Adipose tissue (tissue), 3 donors: ENCODE results near the gene KLF17. TPM values are rescaled to one million over a fixed set of nuclear protein-coding genes. Genes with fewer than 3 reads are reported as not detected.

Experiments used
- H3K27ac ChIP-seq: one replicate; pipeline ENCODE4 v1.5.1; 2013; ENCODE audit warnings: low read depth, low read length
- WGBS, 3 donors: extraction: QIAGEN DNeasy Blood & Tissue Kit; methylation state at CpG; one replicate each; pipeline ENCODE4 v1.1.7; 2013; 5-methylcytosine and 5-hydroxymethylcytosine counted together
- polyA plus RNA-seq, 3 donors: library from polyadenylated mRNA; stranded (reverse); fragments of 200-250 nt; gene quantifications; one replicate each; pipeline ENCODE4 v1.2.3, GENCODE V29; 2013
- donor health status: healthy with polysubstance abuse.
- donor health status: Bipolar disorder and iron deficiency.
- donor health status: healthy.

The KLF17 gene
- polyA plus RNA-seq, 3 donors = 0.01 TPM; not detected in 2

GRCh38 chr1:44141531-44141930, 22.9 kb downstream of the KLF17 start, which contains the start of gene KLF18:
Gene KLF18, minus strand, starts transcription at chr1:44141631. Its CDS starts 0 bp downstream, at chr1:44141631.
- WGBS, 3 donors = 86 to 100% (median 88%) methylated on average over 1 of the region's 1 CpG
- H3K27ac ChIP-seq = no peak within 1 kb of the TSS

GRCh38 chr1:44144962-44145756, 26.5 kb downstream of the KLF17 start:
- WGBS, 3 donors = 86 to 98% (median 92%) methylated on average over 2 of the region's 2 CpGs
- no peak overlapping the region for H3K27ac ChIP-seq

- H3K27ac ChIP-seq = no peak overlapping the region
- WGBS, 3 donors = 88 to 93% (median 92%) methylated on average over 28 of the region's 28 CpGs
Observed at GRCh38 chr1:44146536-44147361, 28.1 kb downstream of the KLF17 start.

GRCh38 chr1:44147582-44147981, 29.0 kb downstream of the KLF17 start:
- H3K27ac ChIP-seq = no peak overlapping the region
- 81 to 89% (median 82%) methylated on average over 3 of the region's 3 CpGs for WGBS, 3 donors

DNA sequence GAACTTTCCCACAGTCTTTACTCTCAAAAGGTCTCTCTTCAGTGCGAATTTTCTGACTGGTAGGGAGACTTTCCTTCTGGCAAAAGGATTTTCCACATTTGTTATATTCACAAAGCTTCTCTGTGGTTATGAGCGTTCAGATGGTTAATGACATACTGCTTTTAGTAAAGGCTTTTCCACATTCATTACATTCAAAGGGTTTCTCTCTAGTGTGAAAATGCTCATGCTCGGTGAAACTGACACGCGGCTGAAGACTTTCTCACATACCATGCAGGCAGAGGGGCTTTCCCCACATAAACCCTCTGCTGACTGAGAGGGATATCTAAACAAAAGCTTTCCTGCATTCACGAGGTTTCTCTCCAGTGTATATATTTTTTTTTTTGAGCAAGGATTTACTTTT, 32.7 kb downstream of the KLF17 start:
- WGBS, 3 donors = 59 to 64% (median 63%) methylated on average over 6 of the region's 6 CpGs
- H3K27ac ChIP-seq = no peak overlapping the region

GRCh38 chr1:44151808-44152207, 33.2 kb downstream of the KLF17 start:
- no peak overlapping the region for H3K27ac ChIP-seq
- WGBS, 3 donors = 13 to 35% (median 35%) methylated on average over 1 of the region's 1 CpG

DNA sequence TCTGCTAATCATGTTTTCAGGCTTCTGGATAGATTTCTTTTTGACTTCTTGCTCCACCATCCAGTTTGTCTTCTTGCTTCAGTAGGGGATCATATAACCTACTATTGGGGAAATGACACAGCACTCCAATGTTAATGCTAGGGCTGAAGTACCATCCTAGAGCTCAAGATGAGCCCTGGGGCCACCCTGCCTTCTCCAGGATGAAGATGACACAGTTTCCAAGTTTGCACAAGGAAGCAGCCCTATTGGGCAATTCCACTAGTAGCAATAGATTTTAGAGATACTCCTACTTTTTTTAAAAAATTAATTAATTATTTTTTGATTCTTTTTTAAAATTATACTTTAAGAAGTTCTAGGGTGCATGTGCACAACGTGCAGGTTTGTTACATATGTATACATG, 34.1 kb downstream of the KLF17 start:
- 84 to 88% (median 88%) methylated on average over 1 of the region's 1 CpG for WGBS, 3 donors

GRCh38 chr1:44154049-44154448, 35.4 kb downstream of the KLF17 start:
- H3K27ac ChIP-seq = no peak overlapping the region
- 86 to 87% (median 86%) methylated on average over 3 of the region's 3 CpGs for WGBS, 3 donors

More for the DNA sequence above, 34.1 kb downstream of the KLF17 start:
- no peak overlapping the region for H3K27ac ChIP-seq

- 81 to 91% (median 83%) methylated on average over 1 of the region's 1 CpG for WGBS, 3 donors
- no peak overlapping the region for H3K27ac ChIP-seq
Observed at GRCh38 chr1:44157903-44158302, 39.3 kb downstream of the KLF17 start.

DNA sequence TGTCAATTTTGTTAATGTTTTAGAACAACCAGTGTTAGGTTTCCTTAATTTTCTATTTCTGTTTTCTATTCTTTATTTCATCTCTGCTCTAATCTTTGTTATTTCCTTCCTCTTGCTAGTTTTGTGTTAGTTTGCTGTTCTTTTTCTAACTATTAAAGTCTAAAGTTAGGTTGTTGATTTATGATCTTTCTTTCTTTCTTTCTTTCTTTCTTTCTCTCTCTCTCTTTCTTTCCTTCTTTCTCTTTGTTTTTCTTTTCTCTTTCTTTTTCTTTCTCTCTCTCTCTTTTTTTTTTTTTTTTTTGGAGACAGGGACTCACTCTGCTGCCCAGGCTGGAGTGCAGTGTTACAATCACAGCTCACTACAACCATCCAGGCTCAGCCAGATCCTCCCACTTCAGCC, 40.2 kb downstream of the KLF17 start:
- no peak overlapping the region for H3K27ac ChIP-seq

DNA sequence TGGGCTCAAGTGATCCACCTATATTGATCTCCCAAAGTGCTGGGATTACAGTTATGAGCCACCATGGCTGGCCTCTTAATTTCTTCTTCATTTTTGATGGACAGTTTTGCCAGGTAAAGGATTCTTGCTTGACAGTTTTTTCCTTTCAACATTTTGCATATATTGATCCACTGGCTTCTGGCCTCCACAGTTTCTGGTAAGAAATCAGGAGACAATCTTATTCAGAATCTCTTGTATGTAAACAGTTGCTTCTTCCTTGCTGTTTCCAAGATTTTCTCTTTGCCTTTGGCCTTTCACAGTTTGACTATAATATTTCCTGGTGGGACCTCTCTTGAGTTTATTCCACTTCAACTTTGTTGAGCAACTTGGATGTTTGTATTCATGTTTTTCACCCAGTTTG, 42.9 kb downstream of the KLF17 start:
- no peak overlapping the region for H3K27ac ChIP-seq

GRCh38 chr1:44168520-44169098, 50.0 kb downstream of the KLF17 start:
- 75 to 87% (median 83%) methylated on average over 5 of the region's 5 CpGs for WGBS, 3 donors

GRCh38 chr1:44170281-44170823, 51.7 kb downstream of the KLF17 start:
- 87 to 95% (median 95%) methylated on average over 3 of the region's 3 CpGs for WGBS, 3 donors

More at GRCh38 chr1:44168520-44169098, 50.0 kb downstream of the KLF17 start:
- H3K27ac ChIP-seq = no peak overlapping the region

GRCh38 chr1:44174630-44175029, 56.0 kb downstream of the KLF17 start:
- no peak overlapping the region for H3K27ac ChIP-seq
- WGBS, 3 donors = 74 to 88% (median 78%) methylated on average over 1 of the region's 1 CpG

More at GRCh38 chr1:44170281-44170823, 51.7 kb downstream of the KLF17 start:
- H3K27ac ChIP-seq = no peak overlapping the region

Other genes with a start within 250 kb of the KLF17 start
- gene ARTN, start 185.0 kb upstream of the KLF17 start, polyA plus RNA-seq = 1 to 10 TPM in 1 of 3 donors, under 1 TPM in 2; 0.74 to 1.3 (median 0.90) TPM
- 10 to 100 TPM in 2 of 3 donors, 1 to 10 TPM in 1; 7.1 to 12.1 (median 10.7) TPM for gene IPO13, start 171.9 kb upstream of the KLF17 start, polyA plus RNA-seq
- gene DPH2, start 148.8 kb upstream of the KLF17 start, polyA plus RNA-seq = 10 to 100 TPM; 10.0 to 21.3 (median 14.6) TPM
- 100 to 1,000 TPM in 2 of 3 donors, 10 to 100 TPM in 1; 88.1 to 140 (median 123) TPM for gene ATP6V0B, start 143.9 kb upstream of the KLF17 start, polyA plus RNA-seq
- 10 to 100 TPM; 20.7 to 43.7 (median 36.7) TPM for gene B4GALT2, start 139.6 kb upstream of the KLF17 start, polyA plus RNA-seq
- gene CCDC24, start 127.2 kb upstream of the KLF17 start, polyA plus RNA-seq = 1 to 10 TPM; 1.8 to 5.9 (median 3.7) TPM
- gene SLC6A9, start 87.4 kb upstream of the KLF17 start, polyA plus RNA-seq = 1 to 10 TPM; 1.6 to 2.2 (median 2.1) TPM
- gene KLF18, start 22.8 kb downstream of the KLF17 start, polyA plus RNA-seq = not detected
- 10 to 100 TPM; 24.5 to 31.0 (median 26.9) TPM for gene DMAP1, start 94.7 kb downstream of the KLF17 start, polyA plus RNA-seq
- gene ERI3, start 236.4 kb downstream of the KLF17 start, polyA plus RNA-seq = 10 to 100 TPM; 23.1 to 36.3 (median 33.3) TPM